Spleen (tissue), 11 donors: ENCODE results near the gene LMF1. TPM values are rescaled to one million over a fixed set of nuclear protein-coding genes. Genes with fewer than 3 reads are reported as not detected.

Experiments used
- DNase-seq: peaks from one replicate; pipeline ENCODE4 v3.0.0-alpha.2; 2020
- H3K27ac ChIP-seq, 8 donors: fragments of 200-600 bp; sonication (generic) in 7 of 8; 1 replicate in 4 of 8; 2 replicates in 4 of 8; pipeline versions ENCODE4 v1.5.0 to v1.8.0; 2016 to 2021; ENCODE audit warnings: inconsistent platforms in 4 of 8, mild to moderate bottlenecking in 4 of 8, moderate library complexity in 1 of 8
- H3K27me3 ChIP-seq, 7 donors: fragments of 200-600 bp; sonication (generic) in 6 of 7; replicated peaks in 1 of 7; 1 replicate in 4 of 7; 2 replicates in 3 of 7; pipeline versions ENCODE4 v1.5.0 to v1.8.0; 2016 to 2021; ENCODE audit warnings: inconsistent platforms in 3 of 7, mild to moderate bottlenecking in 1 of 7
- H3K36me3 ChIP-seq, 6 donors: fragments of 200-600 bp; sonication (generic) in 5 of 6; 1 replicate in 4 of 6; 2 replicates in 2 of 6; pipeline versions ENCODE4 v1.5.0 to v1.8.0; 2016 to 2021; ENCODE audit warnings: inconsistent platforms in 2 of 6
- H3K4me1 ChIP-seq, 6 donors: fragments of 200-600 bp; sonication (generic) in 5 of 6; 1 replicate in 3 of 6; 2 replicates in 3 of 6; pipeline versions ENCODE4 v1.5.0 to v1.8.0; 2016 to 2021; ENCODE audit warnings: inconsistent platforms in 3 of 6
- H3K4me3 ChIP-seq, 8 donors: fragments of 200-600 bp; sonication (generic) in 7 of 8; 1 replicate in 4 of 8; 2 replicates in 4 of 8; pipeline versions ENCODE4 v1.5.0 to v1.8.0; 2016 to 2021; ENCODE audit warnings: inconsistent platforms in 4 of 8, mild to moderate bottlenecking in 4 of 8, moderate library complexity in 2 of 8
- H3K9me3 ChIP-seq, 8 donors: fragments of 200-600 bp; sonication (generic) in 7 of 8; 1 replicate in 4 of 8; 2 replicates in 4 of 8; pipeline versions ENCODE4 v1.5.0 to v1.8.0; 2016 to 2021; ENCODE audit warnings: inconsistent platforms in 4 of 8
- CTCF ChIP-seq, 11 experiments: fragments of 200-600 bp in 7 of 11; fragments of 450-650 bp in 4 of 11; sonication (generic) in 4 of 11; IDR thresholded peaks in 8 of 11; conservative IDR thresholded peaks in 3 of 11; 1 replicate in 7 of 11; 2 replicates in 4 of 11; pipeline versions ENCODE4 v1.4.0 to v1.8.0; 2016 to 2021; ENCODE audit warnings: antibody characterized with exemption in 11 of 11, inconsistent platforms in 4 of 11, mild to moderate bottlenecking in 1 of 11
- POLR2A ChIP-seq, 3 donors: fragments of 450-650 bp; IDR thresholded peaks; one replicate each; pipeline ENCODE4 v1.5.1; 2017; ENCODE audit warnings: antibody characterized with exemption in 3 of 3, mild to moderate bottlenecking in 1 of 3
- POLR2AphosphoS5 ChIP-seq, 3 donors: sonication (generic); formaldehyde crosslinking; IDR thresholded peaks; one replicate each; pipeline ENCODE4 v1.5.1; 2017; ENCODE audit warnings: antibody characterized with exemption in 3 of 3
- WGBS, 5 donors: extraction: QIAGEN DNeasy Blood & Tissue Kit in 3 of 5; methylation state at CpG; one replicate each; pipeline versions ENCODE4 v1.1.5 to v1.1.7; 2013 to 2018; 5-methylcytosine and 5-hydroxymethylcytosine counted together
- intact Hi-C: fragments of 100-400 bp; cut with DNase I; formaldehyde crosslinking; loops from one replicate; pipeline ENCODE4 v1.15.0; 2023; ENCODE audit warnings: low total_unique reads
- polyA plus RNA-seq, 3 donors: library from polyadenylated mRNA; stranded (reverse); fragments of 200-250 nt; gene quantifications; one replicate each; pipeline ENCODE4 v1.2.1, GENCODE V29; 2013
- total RNA-seq, 7 donors: library from RNA; depleted of rRNA in 3 of 7; stranded (reverse); fragments of >200 nt in 3 of 7; fragmentation: NEBNext Ultra II Directional in 4 of 7; extraction: Animal tissue kit (Norgen Biotek cat#: 25700) in 4 of 7; gene quantifications; one replicate each; pipeline versions ENCODE4 v1.1.0 to v1.2.1, GENCODE V29; 2016 to 2021
- donor health status: healthy with polysubstance abuse.
- donor health status: DM: no; HTN: no; CAD: no; lungs with moderate emphysema.
- donor health status: DM: no; HTN: no; CAD: no.
- donor health status: Bipolar disorder and iron deficiency.
- donor health status: healthy.
- donor health status: DM: no; HTN: no; CAD: no.
- donor health status: DM: yes; HTN: yes; CAD: no.

Gene LMF1
- total and polyA plus RNA-seq, 10 donors, result 10.4 to 57.6 (median 32.5) TPM

DNA sequence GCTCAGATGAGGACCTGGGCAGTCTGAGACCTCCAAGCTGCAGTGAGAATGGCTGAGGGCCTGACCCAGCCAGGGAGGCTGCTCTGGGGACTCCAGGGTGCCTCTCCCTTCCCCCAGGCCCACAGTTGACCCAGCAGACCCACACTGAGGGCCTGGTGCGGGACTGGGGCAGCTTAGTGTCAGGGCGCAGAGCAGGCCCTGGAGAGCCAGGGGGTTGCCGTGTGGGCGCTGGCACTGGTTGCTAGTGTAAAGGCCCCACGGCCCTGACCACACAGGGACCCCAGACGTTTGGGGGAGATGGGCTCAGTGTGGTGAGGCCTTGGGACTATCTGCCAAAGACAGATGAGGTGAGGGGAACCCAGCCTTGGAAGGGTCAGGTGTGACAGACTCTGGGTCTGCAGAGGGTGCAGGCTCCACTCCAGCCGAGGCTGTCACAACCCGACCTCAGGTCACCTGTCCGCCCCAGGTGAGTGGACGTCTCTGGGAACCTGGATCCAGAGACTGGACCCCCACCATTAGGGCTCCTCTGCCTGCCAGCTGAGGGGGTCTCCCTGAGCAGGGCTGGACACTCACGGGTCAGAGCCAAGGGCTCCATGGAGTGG lies 119.5 kb downstream of the LMF1 start:
- no peak overlapping the region for H3K4me3 ChIP-seq
- peaks cover 0 to 44% (median 0%) of the 10 kb centered on the region in 8 donors for H3K9me3 ChIP-seq
- intact Hi-C loops, result no loop called here
- 81 to 95% (median 86%) methylated on average over 9 to 11 of the region's 11 CpGs for WGBS, 5 donors
- DNase-seq, result no peak
- H3K4me1 ChIP-seq, result no peaks in the 10 kb centered on the region
- H3K27ac ChIP-seq, result no peak overlapping the region
- peaks cover 0 to 16% (median 0%) of the 10 kb centered on the region in 7 donors for H3K27me3 ChIP-seq
- no peaks in the 10 kb centered on the region for H3K36me3 ChIP-seq
- TF ChIP-seq POLR2A (IDR thresholded peaks at IDR 0.05), result no peak
- no peak for TF ChIP-seq POLR2AphosphoS5 (IDR thresholded peaks at IDR 0.05)
- no peak for TF ChIP-seq CTCF (IDR thresholded peaks at IDR 0.05 in 8 of 11, conservative IDR thresholded peaks at IDR 0.05 in 3 of 11)

- intact Hi-C loops, result no loop called here
- Histone ChIP-seq H3K36me3 (no peaks in the 10 kb centered on the region), H3K9me3 (peaks cover 0 to 42% (median 0%) of the 10 kb centered on the region in 8 donors), H3K27ac (no peak overlapping the region), H3K27me3 (peaks cover 0 to 16% (median 0%) of the 10 kb centered on the region in 7 donors), H3K4me3 (no peak overlapping the region), H3K4me1 (peaks cover 0 to 6% (median 2%) of the 10 kb centered on the region in 6 donors)
- no peak for TF ChIP-seq POLR2AphosphoS5 (IDR thresholded peaks at IDR 0.05)
- no peak for TF ChIP-seq POLR2A (IDR thresholded peaks at IDR 0.05)
- TF ChIP-seq CTCF (IDR thresholded peaks at IDR 0.05 in 8 of 11, conservative IDR thresholded peaks at IDR 0.05 in 3 of 11), result no peak
- no peak for DNase-seq
- 90 to 93% (median 92%) methylated on average over 31 of the region's 31 CpGs for WGBS, 5 donors
These were observed 120.1 kb downstream of the LMF1 start for GRCh38 chr16:850668-851067.

DNA sequence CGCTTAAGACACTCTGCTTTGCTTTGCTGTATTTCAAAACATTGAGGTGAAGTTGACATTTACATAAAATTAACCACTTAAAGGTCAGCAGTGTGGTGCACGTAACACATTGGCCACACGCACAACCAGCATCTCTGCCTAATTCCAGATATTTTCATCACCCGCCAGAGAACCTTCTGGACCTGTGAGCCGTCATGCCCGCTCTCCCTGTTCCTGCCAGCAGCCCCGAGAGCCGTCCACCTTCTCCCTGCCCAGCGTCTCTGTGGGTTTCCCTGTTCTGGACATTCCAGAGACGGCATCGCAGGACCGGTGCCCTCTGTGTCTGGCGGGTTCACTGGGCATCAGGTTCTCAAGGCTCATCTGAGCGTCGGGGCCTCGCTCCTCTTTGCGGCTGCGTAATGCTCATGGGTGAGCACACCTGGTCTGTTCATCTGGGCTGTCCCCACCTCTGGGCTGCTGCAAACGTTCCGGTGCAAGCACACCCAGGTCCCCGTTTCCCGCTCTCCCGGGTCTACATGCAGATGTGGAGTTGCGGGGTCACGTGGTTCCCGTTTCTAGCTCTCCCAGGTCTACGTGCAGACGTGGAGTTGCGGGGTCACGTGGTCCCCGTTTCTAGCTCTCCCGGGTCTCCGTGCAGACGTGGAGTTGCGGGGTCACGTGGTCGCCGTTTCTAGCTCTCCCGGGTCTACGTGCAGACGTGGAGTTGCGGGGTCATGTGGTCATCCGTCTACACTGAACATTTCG lies 122.1 kb downstream of the LMF1 start:
- intact Hi-C loops, result no loop called here
- Histone ChIP-seq H3K4me3 (no peak overlapping the region), H3K36me3 (no peaks in the 10 kb centered on the region), H3K27ac (no peak overlapping the region), H3K27me3 (peaks cover 0 to 31% (median 0%) of the 10 kb centered on the region in 7 donors), H3K9me3 (peaks cover 0 to 42% (median 0%) of the 10 kb centered on the region in 8 donors), H3K4me1 (peaks cover 0 to 17% (median 6%) of the 10 kb centered on the region in 6 donors)
- TF ChIP-seq POLR2AphosphoS5 (IDR thresholded peaks at IDR 0.05) (no peak), CTCF (IDR thresholded peaks at IDR 0.05 in 8 of 11, conservative IDR thresholded peaks at IDR 0.05 in 3 of 11) (no peak), POLR2A (IDR thresholded peaks at IDR 0.05) (no peak)
- WGBS, 5 donors, result 91 to 95% (median 93%) methylated on average over 41 to 44 of the region's 44 CpGs
- no peak for DNase-seq
